Measurements from ENCODE around the gene MAN2B2.

DNA sequence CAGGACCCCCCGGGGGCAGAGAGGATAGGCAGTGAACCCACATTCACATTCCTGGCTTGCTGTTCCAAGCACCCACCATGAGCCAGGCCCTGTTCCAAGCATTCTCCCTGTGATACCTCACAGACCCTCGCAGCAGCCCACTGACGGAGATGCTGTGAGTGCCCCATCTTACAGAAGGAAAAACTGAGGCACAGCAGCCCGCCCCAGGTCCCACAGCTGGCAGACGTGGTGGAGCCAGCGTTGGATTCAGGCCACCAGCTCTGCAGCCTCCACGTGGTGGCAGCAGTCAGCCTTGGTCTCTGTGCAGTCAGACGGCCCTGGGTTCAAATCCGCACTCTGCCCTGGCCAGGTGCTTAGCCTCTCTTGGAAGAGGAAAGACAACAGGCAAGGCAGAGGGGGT lies 16.8 kb downstream of the MAN2B2 start:
- TF ChIP-seq, protein P1, sequence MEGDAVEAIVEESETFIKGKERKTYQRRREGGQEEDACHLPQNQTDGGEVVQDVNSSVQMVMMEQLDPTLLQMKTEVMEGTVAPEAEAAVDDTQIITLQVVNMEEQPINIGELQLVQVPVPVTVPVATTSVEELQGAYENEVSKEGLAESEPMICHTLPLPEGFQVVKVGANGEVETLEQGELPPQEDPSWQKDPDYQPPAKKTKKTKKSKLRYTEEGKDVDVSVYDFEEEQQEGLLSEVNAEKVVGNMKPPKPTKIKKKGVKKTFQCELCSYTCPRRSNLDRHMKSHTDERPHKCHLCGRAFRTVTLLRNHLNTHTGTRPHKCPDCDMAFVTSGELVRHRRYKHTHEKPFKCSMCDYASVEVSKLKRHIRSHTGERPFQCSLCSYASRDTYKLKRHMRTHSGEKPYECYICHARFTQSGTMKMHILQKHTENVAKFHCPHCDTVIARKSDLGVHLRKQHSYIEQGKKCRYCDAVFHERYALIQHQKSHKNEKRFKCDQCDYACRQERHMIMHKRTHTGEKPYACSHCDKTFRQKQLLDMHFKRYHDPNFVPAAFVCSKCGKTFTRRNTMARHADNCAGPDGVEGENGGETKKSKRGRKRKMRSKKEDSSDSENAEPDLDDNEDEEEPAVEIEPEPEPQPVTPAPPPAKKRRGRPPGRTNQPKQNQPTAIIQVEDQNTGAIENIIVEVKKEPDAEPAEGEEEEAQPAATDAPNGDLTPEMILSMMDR (IDR thresholded peaks at IDR 0.05 in 8 of 11, conservative IDR thresholded peaks at IDR 0.05 in 3 of 11): no peak
- TF ChIP-seq POLR2AphosphoS5 (IDR thresholded peaks at IDR 0.05) (no peak), POLR2A (IDR thresholded peaks at IDR 0.05) (no peak)
